K562 (cell line): ENCODE data around the gene EXOC7. TPM values are rescaled to one million over a fixed set of nuclear protein-coding genes. Genes with fewer than 3 reads are reported as not detected.

Experiments used
- ARID4B ChIP-seq: sonication (generic); formaldehyde crosslinking; IDR thresholded peaks from 2 replicates; pipeline ENCODE4 v1.8.0; 2022; ENCODE audit warnings: mild to moderate bottlenecking, missing genetic modification reagents
- ATF4 ChIP-seq: fragments of 450-650 bp; formaldehyde crosslinking; IDR thresholded peaks from 2 replicates; pipeline ENCODE4 v1.4.0; 2022; ENCODE audit warnings: mild to moderate bottlenecking, moderate library complexity
- CREBBP ChIP-seq: IDR thresholded peaks from one replicate; pipeline ENCODE4 v1.6.1; 2012; ENCODE audit warnings: low read depth, mild to moderate bottlenecking, control low read depth, inconsistent platforms, low read length
- L3MBTL2 ChIP-seq: fragments of 450-650 bp; IDR thresholded peaks from 2 replicates; pipeline ENCODE4 v1.6.1; 2016; ENCODE audit warnings: mild to moderate bottlenecking, moderate library complexity
- NFYB ChIP-seq: IDR thresholded peaks from 2 replicates; pipeline ENCODE4 v1.6.1; 2011; ENCODE audit warnings: mild to moderate bottlenecking, moderate library complexity; ENCODE audit not compliant: insufficient read length; ENCODE audit errors: extremely low read depth
- PYGO2 ChIP-seq: fragments of 450-650 bp; IDR thresholded peaks from 2 replicates; pipeline ENCODE4 v1.6.1; 2016; ENCODE audit warnings: mild to moderate bottlenecking, missing genetic modification characterization, moderate library complexity, missing compliant biosample characterization
- SOX6 ChIP-seq: fragments of 450-650 bp; IDR thresholded peaks from 2 replicates; pipeline ENCODE4 v1.6.1; 2014; ENCODE audit warnings: mild to moderate bottlenecking
- TAL1 ChIP-seq: fragments of 450-650 bp; IDR thresholded peaks from 2 replicates; pipeline ENCODE4 v1.6.1; 2016; ENCODE audit warnings: mild to moderate bottlenecking
- TRIM24 ChIP-seq, 2 experiments: fragments of 450-650 bp; IDR thresholded peaks; 2 replicates each; pipeline ENCODE4 v1.6.1; 2016
- ZBTB40 ChIP-seq, 2 experiments: fragments of 450-650 bp in 1 of 2; sonication (generic) in 1 of 2; formaldehyde crosslinking in 1 of 2; IDR thresholded peaks; 2 replicates each; pipeline versions ENCODE4 v1.7.1 to v1.9.0; 2016 to 2022; ENCODE audit warnings: inconsistent platforms in 1 of 2, mild to moderate bottlenecking in 1 of 2, missing genetic modification reagents in 1 of 2
- ZNF121 ChIP-seq: sonication (generic); formaldehyde crosslinking; conservative IDR thresholded peaks from 2 replicates; pipeline ENCODE4 v1.8.0; 2022; ENCODE audit warnings: missing genetic modification reagents
- ZNF282 ChIP-seq: sonication (generic); formaldehyde crosslinking; IDR thresholded peaks from 2 replicates; pipeline ENCODE4 v1.8.1; 2023; ENCODE audit warnings: missing genetic modification reagents
- polyA plus RNA-seq, 8 experiments: library from polyadenylated mRNA; depleted of rRNA in 4 of 8; stranded (reverse) in 5 of 8; unstranded in 3 of 8; fragments of >200 nt; fragmentation: Nextera tagmentation in 2 of 8; fragmentation: Illumina TruSeq in 1 of 8; extraction: Ambion mirVana in 2 of 8; extraction: Trizol in 1 of 8; gene quantifications; 2 replicates each; pipeline versions ENCODE4 v1.2.1 to v1.2.3, GENCODE V29; 2011 to 2014; ENCODE audit warnings: inconsistent platforms in 1 of 8, missing spikeins in 1 of 8
- total RNA-seq, 7 experiments: library from RNA; depleted of rRNA in 6 of 7; stranded (reverse); fragments of >200 nt in 6 of 7; fragmentation: Illumina TruSeq in 2 of 7; extraction: Trizol in 2 of 7; gene quantifications; 2 replicates each; pipeline versions ENCODE4 v1.2.1 to v1.2.3, GENCODE V29; 2011 to 2021; ENCODE audit warnings: low replicate concordance in 1 of 7

The EXOC7 gene
- total and polyA plus RNA-seq, 9 of the 15 experiments (the other 6 are each of a cell fraction or from before 2014, with no cell fraction given), result 18.6 to 57.0 (median 35.0) TPM

- peak; percentile 93 for TF ChIP-seq ARID4B (CRISPR knock-in tag)
- no peak for TF ChIP-seq ZNF282 (CRISPR knock-in tag)
- no peak for TF ChIP-seq ATF4 (CRISPR knock-in tag)
- TF ChIP-seq TAL1, result no peak
- no peak for TF ChIP-seq L3MBTL2
- TF ChIP-seq TRIM24 (IDR thresholded peaks at IDR 0.05), result no peak
- 0 out of 2 replicates have a peak, but pooled peaks have one; percentile 33 for TF ChIP-seq ZBTB40 (IDR thresholded peaks at IDR 0.05)
- TF ChIP-seq ZBTB40 (CRISPR knock-in tag; IDR thresholded peaks at IDR 0.05), result 0 out of 2 replicates have a peak, but pooled peaks have one; percentile 20
- 0 out of 2 replicates have a peak, but pooled peaks have one; percentile 3 for TF ChIP-seq ZNF121 (CRISPR knock-in tag)
- TF ChIP-seq CREBBP, result peak; percentile 96
- no peak for TF ChIP-seq PYGO2 (tag)
- TF ChIP-seq NFYB, result peak; percentile 27
- no peak for TF ChIP-seq SOX6
Observed at GRCh38 chr17:76141212-76142038, 37.8 kb upstream of the EXOC7 start, which contains the start of gene FOXJ1 (continued).
